Hepatocyte (in vitro differentiated cells): ENCODE measurements around the gene ST8SIA1.

Experiments used
- CTCF ChIP-seq: fragments of 200-600 bp; sonication (generic); IDR thresholded peaks from 2 replicates; pipeline ENCODE4 v1.5.1; 2016; ENCODE audit warnings: antibody characterized with exemption, mild to moderate bottlenecking; ENCODE audit not compliant: poor library complexity
- EZH2 ChIP-seq: fragments of 200-600 bp; sonication (generic); IDR thresholded peaks from 2 replicates; pipeline ENCODE4 v1.6.1; 2016; ENCODE audit warnings: antibody characterized with exemption, mild to moderate bottlenecking, borderline replicate concordance

DNA sequence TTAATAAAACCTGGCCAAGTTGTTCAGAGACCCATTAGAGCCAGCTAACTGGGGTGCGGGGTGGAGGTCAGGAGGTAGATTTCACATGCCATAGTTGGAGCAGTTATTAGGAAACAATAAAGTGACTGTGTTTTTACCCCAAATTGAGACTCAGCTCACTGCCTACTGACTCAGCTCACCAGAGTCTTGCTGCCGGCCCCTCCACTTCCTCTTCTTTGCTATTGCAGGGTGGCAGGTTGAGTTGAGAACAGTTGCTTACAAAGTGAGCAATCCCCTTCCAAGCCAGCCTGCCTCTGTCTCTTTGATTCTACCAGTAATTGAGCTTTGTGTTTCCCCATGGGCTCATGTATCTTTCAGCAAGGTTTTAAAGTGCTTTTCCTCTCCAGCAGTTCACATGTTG, 12.9 kb downstream of the ST8SIA1 start:
- TF ChIP-seq CTCF = no peak
- TF ChIP-seq EZH2 = no peak
